ENCODE results near the gene SMYD3.
"Not testable (repeated sequence)": the region's sequence is repeated elsewhere in the genome, so short reads cannot be mapped to it uniquely, and the experiment has no call there.

Gene SMYD3

GRCh38 chr1:245818363-245818762, 688.7 kb downstream of the SMYD3 start:
- not testable (repeated sequence) for DNase-seq

DNA sequence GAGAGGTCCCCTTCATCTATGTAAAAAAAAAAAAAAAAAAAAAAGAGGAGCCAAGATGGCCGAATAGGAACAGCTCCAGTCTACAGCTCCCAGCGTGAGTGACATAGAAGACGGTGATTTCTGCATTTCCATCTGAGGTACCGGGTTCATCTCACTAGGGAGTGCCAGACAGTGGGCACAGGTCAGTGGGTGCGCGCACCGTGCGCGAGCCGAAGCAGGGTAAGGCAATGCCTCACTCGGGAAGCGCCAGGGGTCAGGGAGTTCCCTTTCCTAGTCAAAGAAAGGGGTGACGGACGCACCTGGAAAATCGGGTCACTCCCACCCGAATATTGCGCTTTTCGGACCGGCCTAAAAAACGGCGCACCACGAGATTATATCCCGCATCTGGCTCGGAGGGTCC, 690.6 kb downstream of the SMYD3 start:
- DNase-seq, result not testable (repeated sequence)

DNA sequence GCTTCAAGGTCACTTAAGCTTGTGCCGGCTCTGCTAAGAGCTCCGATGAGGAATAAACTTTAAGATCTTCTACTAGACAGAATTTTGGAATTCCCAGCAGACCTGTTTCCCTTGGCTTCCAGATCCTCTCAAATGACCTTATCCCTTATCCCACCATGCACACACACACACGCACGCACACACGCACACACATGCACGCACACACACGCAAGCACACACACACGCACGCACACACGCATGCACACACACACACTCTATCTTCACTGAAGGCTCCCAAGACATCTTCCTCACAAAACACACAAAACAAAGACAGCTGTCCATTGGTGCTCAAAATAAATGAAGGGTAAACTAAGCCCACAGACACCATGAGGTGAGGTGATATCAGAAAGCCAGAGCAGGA, 692.4 kb downstream of the SMYD3 start:
- DNase-seq, result no peak

GRCh38 chr1:245812278-245812677, 694.8 kb downstream of the SMYD3 start:
- no peak for DNase-seq

DNA sequence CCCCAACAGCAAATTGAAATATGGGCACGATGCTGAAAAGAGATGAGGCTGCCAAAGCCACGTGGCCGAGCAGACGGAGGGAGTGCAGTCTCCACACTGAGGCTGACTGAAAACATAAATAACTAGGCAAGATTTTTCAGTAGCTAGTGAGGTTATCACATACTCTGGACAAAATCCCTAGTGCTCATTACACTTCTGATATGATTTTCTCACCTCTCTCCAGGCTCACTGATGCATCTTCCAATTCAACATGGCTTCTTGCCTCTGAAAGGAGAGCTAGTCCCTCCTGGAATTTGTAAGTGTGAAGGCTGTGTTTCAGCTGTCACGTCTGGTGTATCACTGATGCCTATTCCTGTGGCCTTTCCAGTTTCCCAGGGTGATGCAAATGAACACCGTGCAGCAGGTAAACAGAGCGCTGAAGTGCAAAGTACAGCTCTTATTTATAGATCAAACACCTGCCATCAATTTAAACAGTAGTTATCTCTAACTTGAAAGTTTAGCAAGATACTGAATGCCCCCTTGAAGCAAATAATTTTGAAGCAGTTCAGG, 696.2 kb downstream of the SMYD3 start:
- no peak for DNase-seq

DNA sequence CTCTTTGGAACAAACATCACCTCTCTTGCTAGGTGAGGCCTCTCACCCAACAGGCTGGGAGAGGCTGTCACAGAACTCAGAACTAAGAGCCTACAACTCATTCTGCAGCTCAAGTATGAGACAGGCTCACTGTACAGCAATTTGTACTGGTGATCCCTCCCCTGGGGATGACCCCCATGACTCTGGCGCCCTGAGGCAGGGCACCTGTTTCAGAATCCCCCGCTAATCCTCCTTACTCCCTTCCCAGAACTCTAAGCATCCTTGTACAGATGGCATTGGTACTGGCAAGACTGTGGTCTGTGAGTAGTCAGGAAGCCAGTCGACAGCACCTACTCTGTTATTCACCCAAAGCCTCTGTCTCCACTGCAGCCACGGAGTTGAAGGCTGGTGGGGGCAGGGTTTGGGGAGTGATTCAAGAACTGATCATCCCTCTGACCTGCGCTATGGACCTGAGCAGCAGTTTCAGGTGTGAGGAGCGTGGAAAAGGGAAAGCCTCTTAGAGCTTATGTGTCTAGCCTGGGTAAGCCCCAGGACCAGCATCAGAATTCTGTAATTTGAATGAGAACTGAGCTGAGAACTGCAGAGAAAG, 696.8 kb downstream of the SMYD3 start:
- no peak for DNase-seq

- DNase-seq, result no peak
Observed at GRCh38 chr1:245809361-245809760, 697.7 kb downstream of the SMYD3 start.

DNA sequence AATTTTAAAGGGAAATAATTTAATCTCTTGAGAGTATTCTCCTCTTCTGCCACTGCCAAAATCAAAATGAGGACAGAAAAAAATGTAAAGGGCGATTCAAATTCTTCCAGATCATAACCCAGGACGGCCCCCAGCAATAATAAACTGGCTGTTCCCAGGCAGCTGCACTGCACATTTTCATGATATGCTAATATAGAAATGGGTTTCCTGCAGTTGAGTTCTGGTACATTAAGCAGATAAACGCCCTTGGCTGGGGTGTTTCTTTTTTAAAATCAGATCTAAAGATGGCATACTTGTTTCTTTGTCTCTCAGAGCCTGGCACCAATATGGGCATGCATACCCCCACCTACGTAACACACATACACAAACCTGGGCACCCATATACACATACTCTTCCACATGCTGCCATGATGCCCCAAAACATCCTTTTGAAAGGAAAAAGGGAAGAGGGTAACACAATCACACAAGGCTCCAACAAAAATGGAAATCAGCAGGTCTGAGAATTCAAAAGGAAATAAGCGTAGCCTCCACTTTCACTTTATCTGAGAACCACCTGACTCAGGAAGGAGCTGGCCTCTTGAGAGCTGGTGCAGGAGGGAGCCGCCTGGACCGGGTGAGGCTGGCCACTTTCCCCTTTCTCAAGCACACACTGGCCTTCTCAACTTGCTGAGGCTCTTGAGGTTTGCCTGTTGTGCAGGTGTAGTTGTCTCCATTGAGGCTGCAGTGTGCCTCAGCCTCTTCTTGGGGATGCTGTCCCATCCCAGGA, 698.9 kb downstream of the SMYD3 start:
- no peak for DNase-seq

DNA sequence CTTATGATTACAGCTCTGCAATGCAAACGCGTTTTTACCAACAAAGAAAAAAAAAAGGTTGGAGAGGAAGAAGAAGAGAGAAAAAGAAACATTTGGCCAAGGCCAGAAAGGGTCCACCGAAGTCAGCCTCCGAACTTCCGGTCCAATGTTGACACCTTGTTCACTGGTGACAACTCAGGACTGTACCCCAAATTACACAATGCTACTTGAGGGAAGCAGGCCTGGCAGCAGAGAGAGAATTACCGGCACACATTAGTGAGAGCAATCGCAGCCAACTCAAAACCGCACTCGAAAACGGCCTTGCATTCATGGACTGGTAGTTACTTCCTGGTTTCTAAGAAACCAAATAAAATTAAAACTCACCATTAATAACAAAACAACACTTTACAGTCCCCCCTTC, 699.8 kb downstream of the SMYD3 start:
- DNase-seq, result no peak

DNA sequence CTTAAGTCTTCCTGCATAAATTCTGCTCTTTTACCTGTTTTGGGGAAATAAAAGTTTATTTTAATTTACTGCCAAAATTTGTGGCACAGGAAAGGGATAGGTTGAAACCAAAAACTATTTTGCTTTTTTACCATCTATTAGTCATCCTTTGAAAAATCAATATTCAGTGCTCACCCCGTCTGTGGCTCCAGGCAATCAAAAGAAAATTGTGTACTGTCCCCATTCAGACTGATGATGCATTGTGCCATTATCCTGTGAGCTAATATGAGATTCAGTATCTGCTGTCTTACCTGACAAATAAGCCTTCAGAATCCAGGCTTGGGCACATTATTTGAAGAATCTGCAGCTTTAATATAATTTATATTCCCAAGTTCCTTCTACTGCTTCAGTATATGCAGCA, 701.5 kb downstream of the SMYD3 start:
- no peak for DNase-seq

- DNase-seq, result no peak
Observed at GRCh38 chr1:245804696-245805095, 702.4 kb downstream of the SMYD3 start.

- no peak for DNase-seq
Observed at GRCh38 chr1:245803666-245804037, 703.4 kb downstream of the SMYD3 start.

- no peak for DNase-seq
Observed at GRCh38 chr1:245802941-245803665, 704.0 kb downstream of the SMYD3 start.

GRCh38 chr1:245800901-245801605, 706.0 kb downstream of the SMYD3 start:
- DNase-seq, result no peak

- no peak for DNase-seq
Observed at GRCh38 chr1:245798349-245798711, 708.7 kb downstream of the SMYD3 start.

DNA sequence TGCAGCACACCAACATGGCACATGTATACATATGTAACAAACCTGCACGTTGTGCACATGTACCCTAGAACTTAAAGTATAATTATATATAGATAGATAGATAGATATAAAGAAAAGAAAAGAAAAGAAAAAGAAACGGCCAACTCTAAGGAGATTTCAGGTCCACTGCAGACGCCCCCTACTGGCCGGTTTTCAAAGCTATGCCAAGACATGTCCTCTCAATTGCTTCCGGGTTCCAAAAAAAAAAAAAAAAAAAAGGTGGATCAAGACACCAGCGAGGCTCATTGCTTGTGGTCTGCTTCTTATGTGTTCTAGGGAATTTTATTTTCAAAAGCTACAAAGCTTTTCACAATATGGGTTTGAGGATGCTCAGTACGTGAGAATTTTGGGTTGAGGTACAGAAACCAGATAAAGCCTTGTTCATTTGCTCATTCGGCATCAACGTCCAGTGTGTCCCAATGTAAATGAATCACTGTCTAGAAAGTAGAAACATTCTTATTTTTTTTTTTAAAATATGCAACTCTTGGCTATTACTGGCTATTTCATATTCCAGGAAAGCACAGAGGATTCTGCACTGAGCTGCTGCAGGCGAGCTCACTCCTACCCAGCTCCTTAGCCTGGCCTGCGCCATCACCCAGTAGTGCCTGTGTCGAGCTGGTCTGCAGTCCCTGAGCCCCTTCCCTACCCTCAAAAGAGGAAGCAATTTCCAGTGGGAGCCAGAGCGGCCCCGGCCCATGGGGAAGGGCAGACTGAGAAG, 709.3 kb downstream of the SMYD3 start:
- no peak for DNase-seq

DNA sequence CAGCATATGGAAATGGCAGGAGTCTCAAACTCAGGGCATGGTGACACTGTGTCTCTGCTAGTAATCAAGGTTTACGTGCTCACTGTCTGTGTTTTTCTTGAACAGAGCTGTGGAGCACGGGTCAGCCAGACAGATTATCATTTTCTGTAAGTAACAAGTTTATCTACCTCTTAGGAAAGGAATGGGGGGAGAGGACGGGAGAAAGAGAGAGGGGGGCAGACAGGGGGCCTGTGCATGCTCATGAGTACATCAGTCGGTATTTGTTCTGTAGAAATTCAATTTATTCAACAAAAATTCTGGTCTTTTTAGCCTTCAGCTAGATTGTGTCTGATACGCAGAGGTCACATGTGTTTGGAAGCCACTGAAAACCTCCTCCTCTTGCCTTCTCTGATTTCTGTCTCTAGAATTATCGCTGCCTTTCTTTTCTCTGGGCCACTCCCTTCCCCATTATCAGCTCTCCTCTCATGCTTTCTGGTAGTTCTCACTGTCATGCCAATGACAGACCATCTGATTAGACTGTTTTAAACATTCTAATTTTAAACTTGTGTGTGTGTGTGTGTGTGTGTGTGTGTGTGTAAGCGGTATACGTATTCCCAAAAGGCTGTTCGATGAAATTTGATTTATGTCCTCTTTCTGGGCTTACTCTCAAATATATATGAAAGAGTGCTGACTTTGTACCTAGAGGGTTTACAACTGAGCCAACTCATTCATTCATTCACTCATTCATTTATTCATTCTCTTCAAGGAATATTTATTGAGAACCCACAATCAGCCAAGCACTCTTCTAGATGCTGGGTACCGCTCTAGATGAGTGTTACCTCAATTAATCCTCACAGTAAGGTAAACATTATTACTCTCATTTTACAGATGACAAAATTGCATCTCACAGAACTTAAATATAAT, 715.4 kb downstream of the SMYD3 start:
- DNase-seq, result no peak

DNA sequence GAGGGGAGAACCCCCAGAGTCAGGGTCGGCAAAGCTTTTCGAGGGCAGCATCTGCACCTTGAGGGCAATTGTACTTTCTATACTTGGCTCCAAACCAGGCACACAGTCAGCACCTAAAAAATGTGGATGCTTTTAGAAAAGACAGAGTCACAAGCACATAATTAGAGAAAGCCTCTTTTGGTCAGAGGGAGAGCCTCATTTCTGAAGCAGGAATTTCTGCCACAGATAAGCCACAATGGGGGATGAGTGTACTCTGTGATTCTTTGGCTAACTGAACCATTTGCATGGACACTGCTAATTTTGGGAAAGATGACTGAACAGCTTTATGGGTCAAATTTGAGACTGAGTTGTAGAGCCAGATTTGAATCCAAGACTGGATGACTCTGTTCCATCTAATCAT, 716.6 kb downstream of the SMYD3 start:
- no peak for DNase-seq

DNA sequence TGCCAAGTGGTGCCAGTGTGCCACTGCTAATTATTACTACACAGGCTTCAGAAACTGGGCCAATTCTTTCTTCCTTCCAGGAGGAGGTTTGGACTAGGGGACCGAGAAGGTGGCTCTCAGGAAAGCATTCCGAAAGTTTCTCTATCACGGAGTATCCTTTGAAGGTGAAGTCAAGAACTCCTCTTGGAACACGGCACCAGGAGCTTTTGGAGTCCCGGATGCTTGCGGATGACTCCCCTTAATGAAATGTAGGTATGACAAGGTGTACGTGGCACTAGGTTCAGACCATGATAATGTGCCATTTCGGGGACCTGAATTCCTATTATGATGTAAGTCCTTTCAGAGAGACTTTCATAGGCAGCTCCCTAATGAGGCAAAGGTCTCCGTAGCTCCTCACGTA, 718.2 kb downstream of the SMYD3 start:
- DNase-seq, result no peak

GRCh38 chr1:245788269-245788668, 718.8 kb downstream of the SMYD3 start:
- DNase-seq, result no peak

- no peak for DNase-seq
Observed at GRCh38 chr1:245786948-245787347, 720.1 kb downstream of the SMYD3 start.
